ENCODE results near the gene HTR2C.
"Not testable (repeated sequence)": the region's sequence is repeated elsewhere in the genome, so short reads cannot be mapped to it uniquely, and the experiment has no call there.

DNA sequence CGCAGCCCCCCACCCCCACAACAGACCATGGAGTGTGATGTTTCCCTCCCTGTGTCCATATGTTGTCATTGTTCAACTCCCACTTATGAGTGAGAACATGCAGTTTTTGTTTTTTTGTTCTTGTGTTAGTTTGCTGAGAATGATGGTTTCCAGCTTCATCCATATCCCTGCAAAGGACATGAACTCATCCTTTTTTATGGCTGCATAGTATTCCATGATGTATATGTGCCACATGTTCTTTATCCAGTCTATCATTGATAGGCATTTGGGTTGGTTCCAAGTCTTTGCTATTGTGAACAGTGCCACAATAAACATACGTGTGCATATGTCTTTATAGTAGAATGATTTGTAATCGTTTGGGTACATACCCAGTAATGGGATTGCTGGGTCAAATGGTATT, 353.2 kb downstream of the HTR2C start:
- TF ChIP-seq, protein P1, sequence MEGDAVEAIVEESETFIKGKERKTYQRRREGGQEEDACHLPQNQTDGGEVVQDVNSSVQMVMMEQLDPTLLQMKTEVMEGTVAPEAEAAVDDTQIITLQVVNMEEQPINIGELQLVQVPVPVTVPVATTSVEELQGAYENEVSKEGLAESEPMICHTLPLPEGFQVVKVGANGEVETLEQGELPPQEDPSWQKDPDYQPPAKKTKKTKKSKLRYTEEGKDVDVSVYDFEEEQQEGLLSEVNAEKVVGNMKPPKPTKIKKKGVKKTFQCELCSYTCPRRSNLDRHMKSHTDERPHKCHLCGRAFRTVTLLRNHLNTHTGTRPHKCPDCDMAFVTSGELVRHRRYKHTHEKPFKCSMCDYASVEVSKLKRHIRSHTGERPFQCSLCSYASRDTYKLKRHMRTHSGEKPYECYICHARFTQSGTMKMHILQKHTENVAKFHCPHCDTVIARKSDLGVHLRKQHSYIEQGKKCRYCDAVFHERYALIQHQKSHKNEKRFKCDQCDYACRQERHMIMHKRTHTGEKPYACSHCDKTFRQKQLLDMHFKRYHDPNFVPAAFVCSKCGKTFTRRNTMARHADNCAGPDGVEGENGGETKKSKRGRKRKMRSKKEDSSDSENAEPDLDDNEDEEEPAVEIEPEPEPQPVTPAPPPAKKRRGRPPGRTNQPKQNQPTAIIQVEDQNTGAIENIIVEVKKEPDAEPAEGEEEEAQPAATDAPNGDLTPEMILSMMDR (IDR thresholded peaks at IDR 0.05; ENCODE audit: insufficient read depth, low read depth, low read length): not testable (repeated sequence)
- TF ChIP-seq EZH2 (IDR thresholded peaks at IDR 0.05; ENCODE audit: insufficient read depth, low read length): not testable (repeated sequence)

Measured in astrocyte (in vitro differentiated cells and primary cell).